Endodermal cell (in vitro differentiated cells): ENCODE data around the gene ALX4. TPM values are rescaled to one million over a fixed set of nuclear protein-coding genes. Genes with fewer than 3 reads are reported as not detected.

Source experiments
- DNase-seq: peaks from one replicate; pipeline ENCODE4 v3.0.0-alpha.2; 2017
- H3K27ac ChIP-seq: 2 replicates; pipeline ENCODE4 v1.5.1; 2013; ENCODE audit warnings: mild to moderate bottlenecking, low read depth, low read length, moderate library complexity
- H3K27me3 ChIP-seq: 2 replicates; pipeline ENCODE4 v1.6.1; 2013; ENCODE audit warnings: mild to moderate bottlenecking, low read length, moderate library complexity; ENCODE audit not compliant: insufficient read depth, control insufficient read depth, poor library complexity, severe bottlenecking
- H3K36me3 ChIP-seq: 2 replicates; pipeline ENCODE4 v1.7.0; 2013; ENCODE audit warnings: mild to moderate bottlenecking, low read length, moderate library complexity; ENCODE audit not compliant: control insufficient read depth, insufficient read depth
- H3K4me1 ChIP-seq: one replicate; pipeline ENCODE4 v1.7.0; 2013; ENCODE audit warnings: low read length; ENCODE audit not compliant: control insufficient read depth, insufficient read depth
- H3K4me3 ChIP-seq: 2 replicates; pipeline ENCODE4 v1.5.1; 2013; ENCODE audit warnings: mild to moderate bottlenecking, low read length, moderate library complexity
- H3K9ac ChIP-seq: 2 replicates; pipeline ENCODE4 v1.6.1; 2013; ENCODE audit warnings: mild to moderate bottlenecking, low read length, moderate library complexity; ENCODE audit not compliant: poor library complexity, severe bottlenecking; ENCODE audit errors: extremely low read depth
- H3K9me3 ChIP-seq: 2 replicates; pipeline ENCODE4 v1.6.1; 2013; ENCODE audit warnings: mild to moderate bottlenecking, low read length, moderate library complexity; ENCODE audit not compliant: control insufficient read depth
- H3K27ac Mint-ChIP-seq: 2 replicates; pipeline ENCODE4 v1.8.0; 2020; ENCODE audit warnings: mixed read lengths
- H3K27me3 Mint-ChIP-seq: 2 replicates; pipeline ENCODE4 v1.8.0; 2021; ENCODE audit warnings: mild to moderate bottlenecking, mixed read lengths; ENCODE audit not compliant: insufficient read depth
- H3K36me3 Mint-ChIP-seq: 2 replicates; pipeline ENCODE4 v1.8.0; 2020; ENCODE audit warnings: low read depth, mixed read lengths
- H3K4me1 Mint-ChIP-seq: 2 replicates; pipeline ENCODE4 v1.8.0; 2020; ENCODE audit warnings: mixed read lengths
- H3K4me3 Mint-ChIP-seq: 2 replicates; pipeline ENCODE4 v1.8.0; 2020; ENCODE audit warnings: mild to moderate bottlenecking, moderate library complexity, mixed read lengths
- H3K9me3 Mint-ChIP-seq: 2 replicates; pipeline ENCODE4 v1.8.0; 2020; ENCODE audit warnings: mild to moderate bottlenecking, mixed read lengths
- WGBS, 2 experiments: methylation state at CpG; one replicate each; pipeline versions ENCODE4 v1.1.5 to v1.1.7; 2013; ENCODE audit warnings: missing lambda C conversion rate in 2 of 2, mixed read lengths in 1 of 2; ENCODE audit not compliant: insufficient coverage in 1 of 2, insufficient read length in 1 of 2; 5-methylcytosine and 5-hydroxymethylcytosine counted together
- total RNA-seq, 2 donors: library from RNA; stranded (reverse); fragmentation: NEBNext Ultra II Directional in 1 of 2; extraction: Animal tissue kit (Norgen Biotek cat#: 25700) in 1 of 2; gene quantifications; 2 replicates in 1 of 2; 3 replicates in 1 of 2; pipeline ENCODE4 v1.2.1, GENCODE V29; 2021
- TF ChIP-seq, protein P1 (sequence below): fragments of 200-600 bp; sonication (generic); conservative IDR thresholded peaks from 2 replicates; pipeline ENCODE4 v1.5.0; 2021; ENCODE audit warnings: antibody characterized with exemption, mild to moderate bottlenecking

Gene ALX4
- total RNA-seq, 2 donors from 2014 or later, result not detected

DNA sequence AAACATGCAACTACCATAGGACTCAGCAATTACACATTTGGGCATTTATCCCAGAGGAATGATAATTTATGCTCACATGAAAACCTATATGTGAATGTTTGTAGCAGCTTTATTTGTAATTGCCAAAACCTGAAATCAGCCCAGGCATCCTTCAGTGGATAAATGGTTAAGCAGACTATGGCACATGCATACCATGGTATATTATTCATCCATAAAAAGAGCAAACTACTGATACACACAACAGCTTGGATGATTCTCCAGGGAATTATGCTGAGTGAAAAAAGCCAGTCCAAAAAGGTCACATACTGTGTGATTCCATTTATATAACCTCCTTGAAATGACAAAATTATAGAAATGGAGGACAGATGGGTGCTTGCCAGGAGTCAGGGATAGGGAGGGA is 86.7 kb downstream of the ALX4 start:
- no peaks in the 10 kb centered on the region for H3K4me1 Mint-ChIP-seq
- H3K9ac ChIP-seq, result no peak overlapping the region
- TF ChIP-seq, protein P1, sequence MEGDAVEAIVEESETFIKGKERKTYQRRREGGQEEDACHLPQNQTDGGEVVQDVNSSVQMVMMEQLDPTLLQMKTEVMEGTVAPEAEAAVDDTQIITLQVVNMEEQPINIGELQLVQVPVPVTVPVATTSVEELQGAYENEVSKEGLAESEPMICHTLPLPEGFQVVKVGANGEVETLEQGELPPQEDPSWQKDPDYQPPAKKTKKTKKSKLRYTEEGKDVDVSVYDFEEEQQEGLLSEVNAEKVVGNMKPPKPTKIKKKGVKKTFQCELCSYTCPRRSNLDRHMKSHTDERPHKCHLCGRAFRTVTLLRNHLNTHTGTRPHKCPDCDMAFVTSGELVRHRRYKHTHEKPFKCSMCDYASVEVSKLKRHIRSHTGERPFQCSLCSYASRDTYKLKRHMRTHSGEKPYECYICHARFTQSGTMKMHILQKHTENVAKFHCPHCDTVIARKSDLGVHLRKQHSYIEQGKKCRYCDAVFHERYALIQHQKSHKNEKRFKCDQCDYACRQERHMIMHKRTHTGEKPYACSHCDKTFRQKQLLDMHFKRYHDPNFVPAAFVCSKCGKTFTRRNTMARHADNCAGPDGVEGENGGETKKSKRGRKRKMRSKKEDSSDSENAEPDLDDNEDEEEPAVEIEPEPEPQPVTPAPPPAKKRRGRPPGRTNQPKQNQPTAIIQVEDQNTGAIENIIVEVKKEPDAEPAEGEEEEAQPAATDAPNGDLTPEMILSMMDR, result no peak
- H3K36me3 ChIP-seq, result no peaks in the 10 kb centered on the region
- no peaks in the 10 kb centered on the region for H3K4me1 ChIP-seq
- no peak overlapping the region for H3K4me3 Mint-ChIP-seq
- H3K9me3 Mint-ChIP-seq, result no peaks in the 10 kb centered on the region
- no peak overlapping the region for H3K27ac ChIP-seq
- no peak overlapping the region for H3K4me3 ChIP-seq
- no peak overlapping the region for H3K27ac Mint-ChIP-seq
- H3K27me3 ChIP-seq, result no peaks in the 10 kb centered on the region
- DNase-seq, result no peak
- H3K9me3 ChIP-seq, result no peaks in the 10 kb centered on the region
- H3K27me3 Mint-ChIP-seq, result no peaks in the 10 kb centered on the region
- peaks cover 2% of the 10 kb centered on the region for H3K36me3 Mint-ChIP-seq

DNA sequence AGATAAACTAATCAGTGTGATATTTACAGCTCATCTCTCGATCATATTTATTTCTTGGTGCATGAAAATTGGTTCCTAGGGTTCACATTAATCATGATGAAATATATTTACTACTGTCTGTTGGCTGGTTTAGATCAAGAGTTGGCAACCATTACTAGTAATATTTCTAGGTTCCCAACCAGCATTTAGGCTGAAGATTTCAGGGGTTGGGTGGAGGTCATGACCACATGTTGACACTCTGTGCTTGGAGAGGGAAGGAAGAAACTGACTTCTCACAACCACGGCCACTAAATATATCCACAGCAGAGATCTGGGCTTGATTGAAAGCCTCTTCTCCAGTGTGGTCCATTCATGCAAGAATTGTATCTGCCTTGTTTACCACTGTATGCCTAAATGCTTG is 87.9 kb downstream of the ALX4 start:
- no peaks in the 10 kb centered on the region for H3K9me3 ChIP-seq
- Mint-ChIP-seq H3K4me3 (no peak overlapping the region), H3K4me1 (no peaks in the 10 kb centered on the region), H3K36me3 (peaks cover 2% of the 10 kb centered on the region), H3K27ac (no peak overlapping the region), H3K27me3 (no peaks in the 10 kb centered on the region), H3K9me3 (no peaks in the 10 kb centered on the region)
- TF ChIP-seq, protein P1, result no peak
- H3K9ac ChIP-seq, result no peak overlapping the region
- no peaks in the 10 kb centered on the region for H3K4me1 ChIP-seq
- DNase-seq, result no peak
- no peaks in the 10 kb centered on the region for H3K36me3 ChIP-seq
- H3K4me3 ChIP-seq, result no peak overlapping the region
- no peaks in the 10 kb centered on the region for H3K27me3 ChIP-seq
- WGBS, 2 experiments, result 100% methylated on average over 1 to 2 of the region's 2 CpGs
- H3K27ac ChIP-seq, result no peak overlapping the region

DNA sequence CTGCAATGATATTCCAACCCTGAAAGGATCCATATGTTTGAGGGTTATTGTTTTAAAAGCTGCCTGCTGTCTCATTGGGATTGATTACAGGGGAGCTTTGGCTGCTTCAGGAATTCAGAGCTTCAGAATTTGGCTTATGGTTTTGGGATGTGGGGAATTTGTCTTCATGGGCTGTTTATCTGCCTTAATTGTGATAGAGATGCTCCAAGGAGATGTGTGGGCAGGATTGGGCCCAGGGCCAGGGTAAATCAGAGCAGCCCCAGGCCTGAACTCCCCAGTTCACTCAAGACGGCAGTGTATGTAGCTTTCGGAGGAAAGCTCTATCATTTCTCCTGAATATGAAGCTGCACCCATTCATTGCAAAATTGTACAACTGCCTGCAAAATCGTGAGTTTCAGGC is 88.5 kb downstream of the ALX4 start:
- Histone ChIP-seq H3K9ac (no peak overlapping the region), H3K4me1 (no peaks in the 10 kb centered on the region), H3K36me3 (no peaks in the 10 kb centered on the region), H3K9me3 (no peaks in the 10 kb centered on the region), H3K4me3 (no peak overlapping the region), H3K27me3 (no peaks in the 10 kb centered on the region), H3K27ac (no peak overlapping the region)
- Mint-ChIP-seq H3K4me1 (no peaks in the 10 kb centered on the region), H3K36me3 (peaks cover 2% of the 10 kb centered on the region), H3K4me3 (no peak overlapping the region), H3K9me3 (no peaks in the 10 kb centered on the region), H3K27me3 (no peaks in the 10 kb centered on the region), H3K27ac (no peak overlapping the region)
- no peak for DNase-seq
- TF ChIP-seq, protein P1, result no peak
- WGBS, 2 experiments, result 87 to 92% methylated on average over 3 of the region's 3 CpGs
